ENCODE measurements around the gene CDC14B.

CDC14B gene

GRCh38 chr9:96485280-96485679 is 134.4 kb downstream of the CDC14B start:
- no peak for DNase-seq (ENCODE audit: low read depth in 2 of 2)

GRCh38 chr9:96484521-96484931 is 135.1 kb downstream of the CDC14B start:
- no peak for DNase-seq (ENCODE audit: low read depth in 2 of 2)

- no peak for DNase-seq (ENCODE audit: low read depth in 2 of 2)
Observed at GRCh38 chr9:96483733-96484390, 135.8 kb downstream of the CDC14B start.

GRCh38 chr9:96483197-96483596 is 136.4 kb downstream of the CDC14B start:
- DNase-seq (ENCODE audit: low read depth in 2 of 2), result no peak

- DNase-seq (ENCODE audit: low read depth in 2 of 2), result no peak
Observed at GRCh38 chr9:96482476-96482875, 137.2 kb downstream of the CDC14B start.

- no peak for DNase-seq (ENCODE audit: low read depth in 2 of 2)
Observed at GRCh38 chr9:96480736-96481135, 138.9 kb downstream of the CDC14B start.

GRCh38 chr9:96478829-96479371 is 140.7 kb downstream of the CDC14B start:
- DNase-seq (ENCODE audit: low read depth in 2 of 2), result peak in 1 of 2 experiments; percentile 44

GRCh38 chr9:96476591-96476990 is 143.1 kb downstream of the CDC14B start:
- DNase-seq (ENCODE audit: low read depth in 2 of 2), result no peak

- no peak for DNase-seq (ENCODE audit: low read depth in 2 of 2)
Observed at GRCh38 chr9:96476013-96476412, 143.6 kb downstream of the CDC14B start.

GRCh38 chr9:96467784-96468183 is 151.9 kb downstream of the CDC14B start:
- no peak for DNase-seq (ENCODE audit: low read depth in 2 of 2)

- no peak for DNase-seq (ENCODE audit: low read depth in 2 of 2)
Observed at GRCh38 chr9:96464426-96464825, 155.2 kb downstream of the CDC14B start.

- DNase-seq (ENCODE audit: low read depth in 2 of 2), result no peak
Observed at GRCh38 chr9:96462541-96462940, 157.1 kb downstream of the CDC14B start.

GRCh38 chr9:96461336-96461735 is 158.3 kb downstream of the CDC14B start:
- DNase-seq (ENCODE audit: low read depth in 2 of 2), result no peak

- peak; percentile 59 to 61 for DNase-seq (ENCODE audit: low read depth in 2 of 2)
Observed at GRCh38 chr9:96460882-96461281, 158.8 kb downstream of the CDC14B start.

GRCh38 chr9:96460470-96460869 is 159.2 kb downstream of the CDC14B start:
- peak; percentile 59 to 61 for DNase-seq (ENCODE audit: low read depth in 2 of 2)

GRCh38 chr9:96459268-96460007 is 160.2 kb downstream of the CDC14B start:
- DNase-seq (ENCODE audit: low read depth in 2 of 2), result no peak

GRCh38 chr9:96458226-96458625 is 161.4 kb downstream of the CDC14B start:
- DNase-seq (ENCODE audit: low read depth in 2 of 2), result no peak

- DNase-seq (ENCODE audit: low read depth in 2 of 2), result no peak
Observed at GRCh38 chr9:96457266-96457665, 162.4 kb downstream of the CDC14B start.

GRCh38 chr9:96453625-96454024 is 166.0 kb downstream of the CDC14B start:
- no peak for DNase-seq (ENCODE audit: low read depth in 2 of 2)

GRCh38 chr9:96450613-96451528 is 168.8 kb downstream of the CDC14B start:
- DNase-seq (ENCODE audit: low read depth in 2 of 2), result no peak

Measured in fibroblast of skin of left quadriceps (primary cell).